GM18499 (cell line): ENCODE data around the gene EBLN1.
A peak's percentile ranks its signal among the peaks of the same experiment; 100 is the strongest.
"Not testable (repeated sequence)": the region's sequence is repeated elsewhere in the genome, so short reads cannot be mapped to it uniquely, and the experiment has no call there.

Experiments
- ATAC-seq: cut with Tn5 transposase; IDR thresholded peaks from one replicate; pipeline ENCODE4 v1.9.1; 2021; ENCODE audit warnings: moderate number of reproducible peaks; ENCODE audit not compliant: insufficient read depth, unreplicated experiment

Gene EBLN1

GRCh38 chr10:22228943-22229801 lies 11.4 kb upstream of the EBLN1 start:
- ATAC-seq, result peak; percentile 57

DNA sequence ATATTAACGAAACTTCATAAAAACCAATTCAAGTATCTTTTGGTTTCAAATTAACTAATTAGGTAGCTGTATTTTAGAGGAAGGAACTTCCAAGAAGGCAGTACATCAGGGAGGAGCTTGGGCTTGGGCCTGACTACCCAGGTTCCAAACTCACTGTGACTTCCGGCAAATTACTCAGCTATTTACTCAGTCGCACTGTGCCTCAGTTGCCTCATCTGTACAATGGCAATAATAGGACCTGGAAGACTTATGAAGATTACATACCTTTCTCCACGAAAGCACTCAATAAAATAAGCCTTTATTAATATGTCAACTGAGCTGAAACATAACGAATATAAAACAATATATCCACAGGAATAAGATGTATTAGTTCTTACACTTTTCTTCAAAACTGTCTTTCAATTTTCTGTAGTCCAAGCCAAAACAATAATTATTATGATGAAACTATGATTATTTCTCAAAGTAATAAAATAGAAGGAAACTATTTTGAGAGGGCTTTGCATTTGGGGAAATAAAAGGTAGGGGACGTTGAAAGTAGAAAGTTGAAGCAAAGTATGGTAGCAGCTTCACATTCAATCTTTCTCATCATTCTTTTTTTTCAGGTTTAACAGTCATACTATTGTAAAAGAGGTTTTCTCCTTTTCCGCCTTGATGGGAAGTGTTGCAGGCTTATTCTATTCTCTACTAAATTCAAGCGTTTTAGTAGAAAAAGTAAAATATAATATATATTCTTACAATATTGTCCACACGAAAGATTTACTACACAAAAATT lies 10.5 kb upstream of the EBLN1 start:
- ATAC-seq, result no peak

DNA sequence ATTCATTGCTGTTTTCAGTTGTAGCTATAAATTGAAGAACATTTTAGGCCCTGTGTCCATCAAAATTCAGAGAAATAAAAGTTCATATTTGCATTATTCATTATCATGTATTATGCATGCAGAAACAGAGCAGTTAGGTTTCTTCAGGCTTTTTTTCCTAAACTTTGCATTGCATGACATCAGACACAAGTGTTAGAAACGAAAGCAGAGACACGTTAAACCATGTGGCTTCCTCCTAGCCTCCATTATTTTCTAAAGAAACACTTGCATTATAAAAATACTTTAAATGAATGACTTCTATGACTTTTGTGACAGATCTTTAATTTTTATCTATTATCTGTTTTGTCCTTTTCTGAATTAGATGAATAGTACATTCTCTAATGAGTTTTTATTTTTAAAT lies 8.8 kb upstream of the EBLN1 start:
- no peak for ATAC-seq

DNA sequence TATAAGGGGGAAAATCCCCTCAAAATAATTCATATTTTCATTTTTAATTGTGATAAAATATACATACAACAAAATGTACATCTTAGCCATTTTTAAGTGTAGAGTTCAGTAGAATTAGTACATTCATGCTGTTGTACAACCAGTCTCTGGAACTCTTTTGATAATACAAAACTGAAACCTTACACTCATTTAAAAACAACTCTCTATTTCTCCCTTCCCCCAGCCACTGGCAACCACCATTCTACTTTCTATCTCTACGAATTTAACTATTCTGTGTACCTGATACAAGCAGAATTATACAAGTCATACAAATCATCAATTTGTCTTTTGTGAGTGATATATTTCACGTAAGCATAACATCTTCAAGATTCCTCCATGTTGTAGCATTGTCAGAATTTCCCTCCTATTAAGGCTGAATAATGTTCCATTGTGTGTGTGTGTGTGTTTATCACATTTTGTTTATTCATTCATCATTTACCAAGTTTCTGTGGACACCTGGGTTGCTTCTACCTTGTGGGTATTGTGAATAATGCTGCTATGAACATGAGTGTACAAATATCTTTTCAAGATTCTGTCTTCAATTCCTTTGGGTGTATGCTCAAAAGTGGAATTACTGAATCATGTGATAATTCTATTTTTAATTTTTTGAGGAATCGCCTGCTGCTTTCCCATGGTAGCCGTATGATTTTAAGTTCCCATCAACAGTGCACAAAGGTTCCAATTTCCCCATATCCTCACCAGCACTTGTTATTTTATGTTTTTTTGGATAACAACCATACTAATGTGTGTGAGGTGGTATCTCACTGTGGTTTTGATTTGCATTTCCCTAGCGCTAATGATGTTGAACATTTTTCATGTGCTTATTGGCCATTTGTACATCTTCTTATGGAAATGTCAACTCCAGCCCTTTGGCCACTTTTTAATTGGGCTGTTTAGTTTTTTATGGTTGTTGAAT lies 4.7 kb upstream of the EBLN1 start:
- peak; percentile 80 for ATAC-seq

DNA sequence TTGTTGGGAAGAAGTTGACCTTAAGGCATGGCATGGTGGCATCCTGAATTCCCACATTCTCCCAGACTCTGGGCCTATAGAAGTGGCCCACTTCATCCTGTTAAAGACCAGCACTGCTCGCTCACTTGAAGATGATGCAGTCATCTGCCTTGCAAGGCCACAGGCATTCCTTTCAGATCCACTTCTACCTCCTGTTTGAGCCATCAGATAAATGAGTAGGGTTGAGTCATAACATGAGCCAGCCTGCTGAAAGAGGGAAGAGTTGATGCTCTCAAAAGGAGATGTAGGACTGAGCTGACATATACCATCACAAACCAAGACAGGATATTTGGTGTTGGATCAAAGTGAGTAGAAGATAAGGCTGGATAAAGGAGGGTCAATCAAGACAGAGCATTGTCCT lies 1.5 kb upstream of the EBLN1 start:
- no peak for ATAC-seq

DNA sequence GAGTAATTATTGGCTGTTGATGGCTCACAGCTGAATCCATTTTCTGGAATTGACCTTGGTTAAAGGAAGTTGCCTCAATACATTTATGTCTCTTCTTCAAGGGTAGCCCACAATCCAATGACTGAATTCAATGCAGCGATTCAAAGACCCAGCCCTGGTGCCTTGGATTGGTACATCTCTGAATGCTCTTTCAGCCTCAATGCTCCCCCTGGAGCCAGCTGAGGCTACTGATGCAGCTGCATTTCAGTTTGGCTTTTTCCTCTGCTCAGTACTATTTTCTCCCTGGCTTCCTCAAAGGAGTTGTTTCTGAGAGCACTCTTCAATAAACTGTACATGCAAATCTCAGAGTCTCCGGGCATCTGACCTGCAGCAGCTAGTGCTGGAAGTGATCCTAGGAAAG lies 633 bp upstream of the EBLN1 start:
- ATAC-seq, result no peak

- ATAC-seq, result not testable (repeated sequence)
These were observed 731 bp downstream of the EBLN1 start for GRCh38 chr10:22217084-22217483.

GRCh38 chr10:22210267-22210666 lies 7.5 kb downstream of the EBLN1 start:
- ATAC-seq, result no peak

DNA sequence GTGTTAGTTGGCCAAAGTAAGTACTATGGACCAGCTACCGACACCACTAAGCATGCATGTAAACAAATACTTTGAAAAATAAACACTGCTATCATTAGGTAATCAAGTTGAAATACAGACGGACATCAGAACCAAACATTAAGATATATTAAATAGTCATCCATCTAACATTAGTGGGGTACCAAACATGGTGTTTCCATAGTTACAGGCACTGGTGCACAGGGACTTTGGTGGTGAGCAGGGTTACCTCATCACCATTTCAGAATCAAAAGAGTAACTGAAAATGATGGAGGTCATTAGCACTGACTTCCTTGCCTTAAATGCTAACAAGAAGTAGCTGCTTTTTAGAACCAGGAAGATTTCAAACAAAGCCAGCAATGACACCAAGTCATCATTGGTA lies 23.9 kb downstream of the EBLN1 start:
- no peak for ATAC-seq

DNA sequence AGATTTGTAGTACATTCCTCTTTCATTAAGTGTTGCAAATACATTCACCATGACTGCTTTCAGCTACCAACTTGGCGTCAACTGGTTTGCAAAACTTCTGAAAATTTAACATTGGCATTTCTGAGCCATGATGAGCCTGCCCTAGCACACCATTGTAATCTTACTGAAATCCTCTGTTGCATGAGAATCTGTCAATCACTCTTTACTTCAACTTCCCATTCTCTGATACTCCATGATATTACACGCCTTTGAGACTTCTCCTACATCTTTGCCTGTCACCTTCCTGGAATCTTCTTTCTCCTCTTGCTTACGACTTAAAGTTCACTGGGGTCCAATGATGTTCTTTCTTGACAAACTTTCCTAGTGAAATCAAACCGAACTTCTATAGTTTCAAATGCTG lies 32.2 kb downstream of the EBLN1 start:
- ATAC-seq, result no peak

DNA sequence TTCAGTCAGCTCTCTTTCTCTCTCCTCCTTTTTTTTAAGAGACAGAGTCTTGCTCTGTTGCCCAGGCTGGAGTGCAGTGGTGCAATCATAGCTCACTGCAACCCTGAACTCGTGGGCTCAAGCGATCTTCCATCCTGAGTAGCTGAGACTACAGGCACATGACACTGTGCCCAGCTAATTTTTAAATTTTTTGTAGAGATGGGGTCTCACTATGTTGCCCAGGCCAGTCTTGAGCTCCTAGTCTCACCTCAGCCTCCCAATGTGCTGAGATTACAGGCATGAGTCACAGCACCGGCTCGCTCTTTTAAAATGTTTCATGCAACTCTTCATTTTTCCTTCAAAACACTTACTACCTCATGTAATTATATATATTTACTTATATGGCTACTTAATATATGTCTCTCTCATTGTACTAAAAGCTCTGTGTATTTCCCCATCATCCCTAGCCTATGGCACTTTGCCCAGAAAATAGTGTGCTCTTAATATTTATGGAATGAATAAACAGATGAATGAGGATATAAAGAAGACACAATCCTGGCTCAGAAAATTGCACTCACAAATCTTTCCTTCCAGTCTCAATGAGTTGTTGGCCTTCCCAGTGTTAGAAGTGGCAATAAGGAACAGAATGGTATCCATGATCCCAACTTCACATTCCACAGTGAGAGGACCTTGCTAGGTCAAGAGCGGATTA lies 33.9 kb downstream of the EBLN1 start:
- ATAC-seq, result no peak

GRCh38 chr10:22180724-22181123 lies 37.1 kb downstream of the EBLN1 start:
- no peak for ATAC-seq

- ATAC-seq, result no peak
These were observed 43.4 kb downstream of the EBLN1 start for GRCh38 chr10:22174442-22174841.

DNA sequence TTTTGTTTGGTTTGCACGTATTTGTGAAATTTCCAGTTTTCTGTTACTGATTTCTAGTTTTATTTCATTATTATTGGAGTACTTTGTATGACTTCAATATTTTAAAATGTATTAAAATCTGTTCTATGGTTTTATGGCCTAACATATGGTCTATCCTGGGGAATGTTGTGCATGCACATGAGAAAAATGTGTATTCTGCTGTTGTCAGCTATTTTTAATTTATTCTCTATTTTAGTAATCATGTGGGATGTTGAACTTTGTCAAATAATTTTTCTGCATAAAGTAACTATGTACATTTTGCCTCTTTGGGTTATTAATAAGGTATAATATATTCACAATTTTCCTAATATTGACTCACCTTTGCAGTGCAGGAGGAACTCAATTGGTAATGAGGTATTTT lies 46.7 kb downstream of the EBLN1 start:
- ATAC-seq, result no peak

DNA sequence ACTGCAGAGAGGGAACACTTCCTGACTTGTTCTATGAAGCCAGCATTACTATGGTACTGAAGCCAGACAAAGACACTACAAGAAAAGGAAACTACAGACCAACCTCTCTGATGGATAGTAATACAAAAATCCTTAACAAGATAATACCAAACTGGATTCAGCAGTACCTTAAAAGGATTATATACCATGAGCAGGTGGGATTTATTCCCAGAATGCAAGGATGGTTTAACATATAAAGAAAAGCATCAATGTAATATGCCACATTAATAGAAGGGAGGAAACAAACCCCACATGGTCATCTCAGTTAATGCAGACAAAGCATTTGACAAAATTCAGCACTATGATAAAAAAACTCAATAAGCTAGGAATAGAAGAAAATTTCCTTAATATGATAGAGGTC lies 47.2 kb downstream of the EBLN1 start:
- ATAC-seq, result no peak

DNA sequence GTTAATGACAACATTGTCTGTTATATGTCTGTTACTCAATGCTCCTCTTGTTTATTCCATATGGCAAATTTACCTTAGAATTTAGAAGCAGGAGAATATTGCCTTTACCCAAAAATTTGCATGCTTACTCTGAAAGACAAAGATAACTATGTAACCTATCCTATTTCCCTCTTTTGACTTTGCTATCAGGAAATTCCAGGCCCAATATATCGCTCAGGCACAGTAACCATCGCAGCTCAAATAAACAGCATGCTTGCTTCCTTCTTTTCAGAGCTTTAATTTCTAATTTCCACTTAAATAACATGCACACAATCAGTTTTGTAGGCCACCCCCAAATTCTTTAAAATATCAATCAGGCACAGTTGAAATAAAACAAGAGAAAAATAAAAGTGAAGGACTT lies 57.8 kb downstream of the EBLN1 start:
- no peak for ATAC-seq

DNA sequence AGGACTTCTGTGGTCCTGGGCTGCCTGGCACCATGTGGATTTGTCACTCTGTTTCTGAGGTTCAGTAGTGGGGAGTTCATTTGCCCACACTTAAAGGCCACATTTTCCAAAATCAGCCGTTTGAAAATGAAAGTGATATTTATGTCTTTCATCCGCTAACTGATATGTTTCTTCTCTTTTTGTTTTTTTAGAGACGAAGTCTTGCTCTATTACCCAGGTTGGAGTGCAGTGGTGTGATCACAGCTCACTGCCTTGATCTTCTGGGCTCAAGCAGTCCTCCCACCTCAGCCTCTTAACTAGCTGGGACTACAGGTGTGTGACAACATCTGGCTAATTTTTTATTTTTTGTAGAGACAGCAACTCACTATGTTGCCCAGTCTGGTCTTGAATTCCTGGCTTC lies 58.6 kb downstream of the EBLN1 start:
- ATAC-seq, result no peak
